Mesendoderm (in vitro differentiated cells): ENCODE data around the gene NHERF1.

Experiments used
- DNase-seq: peaks from one replicate; pipeline ENCODE4 v3.0.0; 2013
- H2AK5ac ChIP-seq: 2 replicates; pipeline ENCODE4 v1.6.1; 2013; ENCODE audit warnings: low read length, inconsistent platforms
- H2BK120ac ChIP-seq: 2 replicates; pipeline ENCODE4 v1.6.1; 2013; ENCODE audit warnings: low read depth, mild to moderate bottlenecking, low read length, moderate library complexity, mixed read lengths
- H2BK15ac ChIP-seq: replicated peaks from 2 replicates; pipeline ENCODE4 v1.6.1; 2013; ENCODE audit warnings: low read depth, mild to moderate bottlenecking, moderate library complexity
- H2BK5ac ChIP-seq: 2 replicates; pipeline ENCODE4 v1.6.1; 2013; ENCODE audit warnings: low read length, inconsistent platforms
- H3K18ac ChIP-seq: 2 replicates; pipeline ENCODE4 v1.6.1; 2013; ENCODE audit warnings: mild to moderate bottlenecking, low read length, mixed read lengths
- H3K23ac ChIP-seq: one replicate; pipeline ENCODE4 v1.6.1; 2013; ENCODE audit warnings: low read length
- H3K27ac ChIP-seq: 2 replicates; pipeline ENCODE4 v1.5.1; 2013; ENCODE audit warnings: low read depth, mild to moderate bottlenecking, inconsistent platforms, low read length, moderate library complexity
- H3K27me3 ChIP-seq: 2 replicates; pipeline ENCODE4 v1.6.1; 2013; ENCODE audit warnings: low read length, control low read depth, mild to moderate bottlenecking, inconsistent platforms; ENCODE audit not compliant: insufficient read depth, poor library complexity
- H3K36me3 ChIP-seq: 2 replicates; pipeline ENCODE4 v1.6.1; 2013; ENCODE audit warnings: low read length, inconsistent platforms; ENCODE audit not compliant: control insufficient read depth, insufficient read depth
- H3K4ac ChIP-seq: one replicate; pipeline ENCODE4 v1.6.1; 2013; ENCODE audit warnings: low read depth, mild to moderate bottlenecking, low read length, moderate library complexity
- H3K4me1 ChIP-seq: 2 replicates; pipeline ENCODE4 v1.6.1; 2013; ENCODE audit warnings: low read depth, low read length, inconsistent platforms; ENCODE audit not compliant: control insufficient read depth
- H3K4me2 ChIP-seq: 2 replicates; pipeline ENCODE4 v1.6.1; 2013; ENCODE audit warnings: low read length
- H3K4me3 ChIP-seq: 2 replicates; pipeline ENCODE4 v1.5.1; 2013; ENCODE audit warnings: mild to moderate bottlenecking, low read length
- H3K56ac ChIP-seq: one replicate; pipeline ENCODE4 v1.6.1; 2013; ENCODE audit warnings: low read length
- H3K79me1 ChIP-seq: 2 replicates; pipeline ENCODE4 v1.6.1; 2013; ENCODE audit warnings: low read length, inconsistent platforms
- H3K79me2 ChIP-seq: 2 replicates; pipeline ENCODE4 v1.6.1; 2013; ENCODE audit warnings: mild to moderate bottlenecking, low read length; ENCODE audit not compliant: control insufficient read depth, insufficient read depth
- H3K9ac ChIP-seq: 2 replicates; pipeline ENCODE4 v1.6.1; 2013; ENCODE audit warnings: low read length, inconsistent platforms
- H4K5ac ChIP-seq: one replicate; pipeline ENCODE4 v1.6.1; 2013; ENCODE audit warnings: low read length
- H4K8ac ChIP-seq: one replicate; pipeline ENCODE4 v1.6.1; 2013; ENCODE audit warnings: low read depth, mild to moderate bottlenecking, control low read depth, low read length, moderate library complexity
- WGBS: extraction: QIAGEN DNeasy Blood & Tissue Kit; methylation state at CpG from one replicate; pipeline ENCODE4 v1.1.7; 2013; ENCODE audit warnings: low lambda C conversion rate, missing lambda C conversion rate; ENCODE audit not compliant: insufficient coverage; ENCODE audit errors: extremely low coverage; 5-methylcytosine and 5-hydroxymethylcytosine counted together

The NHERF1 gene

DNA sequence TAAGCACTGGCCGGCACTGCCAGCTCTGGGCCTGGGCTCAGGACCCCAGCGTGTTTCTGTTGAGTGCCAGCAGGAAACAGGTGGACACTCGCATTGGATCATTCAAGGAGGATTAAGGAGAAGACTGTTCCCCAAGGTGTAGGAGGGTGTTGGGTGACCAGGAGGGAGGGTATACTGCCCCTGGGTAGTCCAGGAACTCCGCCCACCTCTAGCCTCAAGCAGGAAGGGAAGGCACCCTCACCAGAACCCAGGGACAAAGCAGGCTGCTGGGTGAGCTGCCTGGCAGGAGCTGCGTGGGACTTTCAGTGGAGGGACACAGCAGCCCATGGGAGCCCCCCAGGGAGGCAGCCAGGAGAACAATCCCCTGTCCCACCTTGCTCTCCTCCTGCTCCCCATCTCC lies 19.1 kb upstream of the NHERF1 start:
- Histone ChIP-seq H2BK15ac (no peak overlapping the region), H3K9ac (no peak overlapping the region), H3K79me2 (no peaks in the 10 kb centered on the region), H3K56ac (no peak overlapping the region), H2BK120ac (no peak overlapping the region), H3K18ac (no peak overlapping the region), H4K8ac (no peak overlapping the region), H3K27me3 (no peaks in the 10 kb centered on the region), H3K79me1 (no peaks in the 10 kb centered on the region), H3K23ac (no peak overlapping the region), H2BK5ac (no peak overlapping the region), H4K5ac (no peak overlapping the region), H2AK5ac (no peak overlapping the region), H3K27ac (no peak overlapping the region), H3K4me2 (no peak overlapping the region), H3K36me3 (no peaks in the 10 kb centered on the region), H3K4me3 (no peak overlapping the region), H3K4me1 (no peaks in the 10 kb centered on the region), H3K4ac (no peak overlapping the region)
- no peak for DNase-seq
- no CpG with 5 or more reads among the region's 5 CpGs for WGBS

DNA sequence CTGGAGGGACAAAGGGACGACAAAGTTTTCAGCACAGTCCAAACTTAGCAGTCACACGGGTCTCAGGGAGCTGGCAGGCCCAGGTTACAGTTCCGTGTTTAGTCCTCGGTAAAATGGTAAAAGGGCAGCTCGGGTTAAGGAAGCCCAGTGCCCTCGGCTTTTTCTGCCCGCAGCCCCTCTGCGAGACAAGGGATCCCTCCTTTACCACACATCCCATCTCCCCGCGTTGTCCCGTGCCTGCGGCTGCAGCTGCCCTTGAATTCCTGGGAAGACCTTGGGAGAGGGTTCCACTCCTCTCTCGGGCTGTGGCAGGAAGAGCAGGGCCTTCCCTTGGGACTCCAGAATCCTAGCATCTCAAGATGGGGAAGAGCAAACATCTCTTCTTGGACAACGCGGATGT lies 18.6 kb upstream of the NHERF1 start:
- no peak overlapping the region for H3K18ac ChIP-seq
- no peaks in the 10 kb centered on the region for H3K79me2 ChIP-seq
- no peak overlapping the region for H2AK5ac ChIP-seq
- H3K9ac ChIP-seq: no peak overlapping the region
- H4K8ac ChIP-seq: no peak overlapping the region
- H3K4me1 ChIP-seq: no peaks in the 10 kb centered on the region
- no peak overlapping the region for H3K4ac ChIP-seq
- no peaks in the 10 kb centered on the region for H3K27me3 ChIP-seq
- WGBS: no CpG with 5 or more reads among the region's 15 CpGs
- no peak overlapping the region for H3K23ac ChIP-seq
- no peak for DNase-seq
- no peak overlapping the region for H3K56ac ChIP-seq
- H4K5ac ChIP-seq: no peak overlapping the region
- no peaks in the 10 kb centered on the region for H3K79me1 ChIP-seq
- no peak overlapping the region for H3K27ac ChIP-seq
- H2BK15ac ChIP-seq: no peak overlapping the region
- H2BK120ac ChIP-seq: no peak overlapping the region
- H3K4me2 ChIP-seq: no peak overlapping the region
- H3K36me3 ChIP-seq: no peaks in the 10 kb centered on the region
- no peak overlapping the region for H3K4me3 ChIP-seq
- H2BK5ac ChIP-seq: no peak overlapping the region

DNA sequence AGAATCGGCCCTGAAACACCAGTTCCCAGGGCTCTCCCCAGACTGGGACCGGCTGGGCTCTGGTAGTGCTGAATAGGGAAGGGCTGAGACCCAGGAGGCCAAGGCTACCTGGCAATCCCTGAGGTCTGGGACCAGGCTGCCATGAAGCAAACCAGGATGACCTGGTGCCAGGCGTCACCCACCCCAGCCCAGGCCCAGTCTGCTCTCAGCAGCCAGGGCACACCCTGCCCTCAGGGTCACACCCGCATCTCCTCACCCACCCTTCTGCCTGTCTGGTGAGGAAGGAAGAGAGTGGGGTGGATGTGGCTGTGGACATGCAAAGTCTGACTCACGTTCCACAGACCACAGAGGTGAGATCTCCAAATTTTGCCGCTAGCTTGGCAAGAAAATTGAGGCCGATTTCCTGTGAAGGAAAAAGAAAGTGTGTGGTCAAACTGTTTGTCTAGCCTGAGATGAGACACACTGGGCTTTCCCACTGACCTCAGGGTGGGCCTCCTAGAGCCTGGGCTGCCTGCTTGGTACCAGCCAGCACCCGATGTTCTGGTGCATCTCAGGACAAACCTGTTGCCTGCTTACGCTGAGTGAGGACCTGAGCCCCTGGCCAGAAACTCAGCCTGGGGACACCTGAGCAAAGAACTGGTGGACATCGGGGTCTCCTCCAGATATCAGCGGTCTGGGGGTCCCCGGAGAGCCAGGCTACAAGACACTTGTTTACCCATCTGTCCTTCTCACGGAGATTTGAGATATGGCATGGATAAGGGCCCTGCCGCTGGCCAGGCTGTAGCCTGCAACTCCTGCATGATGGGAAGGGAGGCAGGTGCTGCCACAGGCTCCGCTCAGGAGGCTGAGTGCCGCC lies 17.7 kb upstream of the NHERF1 start:
- DNase-seq: no peak
- no peak overlapping the region for H3K9ac ChIP-seq
- H4K5ac ChIP-seq: no peak overlapping the region
- H3K4me3 ChIP-seq: no peak overlapping the region
- no peaks in the 10 kb centered on the region for H3K36me3 ChIP-seq
- no peak overlapping the region for H2BK15ac ChIP-seq
- no peak overlapping the region for H4K8ac ChIP-seq
- no peak overlapping the region for H2AK5ac ChIP-seq
- no peak overlapping the region for H2BK5ac ChIP-seq
- no peak overlapping the region for H3K23ac ChIP-seq
- H2BK120ac ChIP-seq: no peak overlapping the region
- H3K79me2 ChIP-seq: no peaks in the 10 kb centered on the region
- no peak overlapping the region for H3K56ac ChIP-seq
- H3K4me1 ChIP-seq: no peaks in the 10 kb centered on the region
- no peak overlapping the region for H3K18ac ChIP-seq
- H3K27ac ChIP-seq: no peak overlapping the region
- no CpG with 5 or more reads among the region's 16 CpGs for WGBS
- no peaks in the 10 kb centered on the region for H3K27me3 ChIP-seq
- no peaks in the 10 kb centered on the region for H3K79me1 ChIP-seq
- no peak overlapping the region for H3K4ac ChIP-seq
- no peak overlapping the region for H3K4me2 ChIP-seq

DNA sequence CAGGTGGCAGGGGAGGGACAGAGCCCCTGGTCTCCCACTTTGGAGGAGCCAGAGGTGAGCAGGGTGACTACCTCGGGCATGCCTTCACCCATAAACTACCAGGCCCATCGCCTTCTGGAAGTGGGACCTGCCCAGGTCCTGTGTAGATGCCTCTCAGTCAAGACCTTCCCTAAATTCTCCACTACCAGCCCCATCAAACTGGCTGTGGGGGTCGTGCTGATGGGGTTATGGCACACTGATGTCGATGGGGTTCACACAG lies 17.2 kb upstream of the NHERF1 start:
- no peaks in the 10 kb centered on the region for H3K27me3 ChIP-seq

DNA sequence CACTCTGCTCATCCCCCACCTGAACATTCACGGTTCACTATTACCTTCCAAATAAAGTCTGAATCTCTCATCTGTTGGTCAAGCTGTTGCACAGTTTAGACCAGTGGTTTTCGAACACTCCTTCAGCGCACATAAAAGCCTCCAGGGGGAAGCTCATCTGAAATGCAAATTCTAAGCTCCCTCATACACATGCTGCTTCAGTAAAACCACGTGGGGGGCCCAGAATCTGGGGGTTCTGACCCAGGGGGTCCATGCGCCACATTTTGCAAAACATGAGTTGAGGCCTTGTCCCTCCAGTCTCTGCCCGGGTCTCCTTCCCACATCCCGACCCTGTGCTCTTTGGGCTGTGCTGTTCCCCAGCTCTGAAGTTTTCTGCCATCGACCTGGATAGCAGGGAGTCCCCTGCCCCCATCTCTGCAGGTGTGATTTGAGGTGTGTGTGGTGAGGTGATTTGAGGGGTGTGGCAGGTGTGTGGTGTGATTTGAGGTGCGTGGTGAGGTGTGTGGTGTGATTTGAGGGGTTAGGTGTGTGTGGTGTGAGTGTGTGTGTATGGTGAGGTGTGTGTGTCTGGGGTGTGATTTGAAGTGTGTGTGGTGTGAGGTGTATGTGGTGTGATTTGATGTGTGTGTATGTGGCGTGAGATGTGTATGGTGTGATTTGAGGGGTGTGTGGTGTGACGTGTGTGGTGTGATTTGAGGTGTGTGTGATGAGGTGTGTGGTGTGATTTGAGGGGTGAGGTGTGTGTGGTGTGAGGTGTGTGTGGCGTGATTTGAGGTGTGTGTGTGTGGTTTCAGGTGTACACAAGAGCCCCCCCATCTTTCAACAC lies 16.2 kb upstream of the NHERF1 start:
- H4K5ac ChIP-seq: no peak overlapping the region
- H2BK120ac ChIP-seq: no peak overlapping the region
- H3K4me1 ChIP-seq: no peaks in the 10 kb centered on the region
- no peak overlapping the region for H3K23ac ChIP-seq
- H3K79me1 ChIP-seq: no peaks in the 10 kb centered on the region
- H3K27me3 ChIP-seq: no peaks in the 10 kb centered on the region
- WGBS: 100% methylated on average over 4 of the region's 12 CpGs
- H3K79me2 ChIP-seq: no peaks in the 10 kb centered on the region
- no peak overlapping the region for H3K27ac ChIP-seq
- H4K8ac ChIP-seq: no peak overlapping the region
- H2AK5ac ChIP-seq: no peak overlapping the region
- H3K4ac ChIP-seq: no peak overlapping the region
- H2BK5ac ChIP-seq: no peak overlapping the region
- no peak overlapping the region for H3K4me2 ChIP-seq
- H3K36me3 ChIP-seq: no peaks in the 10 kb centered on the region
- no peak overlapping the region for H3K56ac ChIP-seq
- H3K18ac ChIP-seq: no peak overlapping the region
- no peak overlapping the region for H3K4me3 ChIP-seq
- H3K9ac ChIP-seq: no peak overlapping the region
- DNase-seq: no peak
- H2BK15ac ChIP-seq: no peak overlapping the region

More for the DNA sequence above, 17.2 kb upstream of the NHERF1 start:
- H3K36me3 ChIP-seq: no peaks in the 10 kb centered on the region
- no peak overlapping the region for H2AK5ac ChIP-seq
- no peak overlapping the region for H3K27ac ChIP-seq
- no peak overlapping the region for H3K23ac ChIP-seq
- H3K9ac ChIP-seq: no peak overlapping the region
- no peak for DNase-seq
- no peak overlapping the region for H3K18ac ChIP-seq
- no peaks in the 10 kb centered on the region for H3K4me1 ChIP-seq
- H2BK15ac ChIP-seq: no peak overlapping the region
- H4K8ac ChIP-seq: no peak overlapping the region
- no peak overlapping the region for H2BK120ac ChIP-seq
- no peak overlapping the region for H3K4me3 ChIP-seq
- H4K5ac ChIP-seq: no peak overlapping the region
- H2BK5ac ChIP-seq: no peak overlapping the region
- whole genome bisulfite sequencing: no CpG with 5 or more reads among the region's 4 CpGs
- no peak overlapping the region for H3K56ac ChIP-seq
- H3K4ac ChIP-seq: no peak overlapping the region
- H3K4me2 ChIP-seq: no peak overlapping the region
- H3K79me1 ChIP-seq: no peaks in the 10 kb centered on the region
- H3K79me2 ChIP-seq: no peaks in the 10 kb centered on the region
